H1 (cell line): ENCODE measurements around the gene NKAIN2. TPM values are rescaled to one million over a fixed set of nuclear protein-coding genes. Genes with fewer than 3 reads are reported as not detected.

Experiments used
- CTCF ChIA-PET: fragments of 300-600 bp; sonication (Branson Sonifier 250); formaldehyde crosslinking; loops from one replicate; lab custom pipeline; 2021; ENCODE audit not compliant: partially characterized antibody; lab: Charles Lee
- POLR2A ChIA-PET: fragments of 300-600 bp; sonication (Branson Sonifier 250); formaldehyde crosslinking; loops from one replicate; lab custom pipeline; 2021; ENCODE audit warnings: inconsistent platforms; ENCODE audit not compliant: partially characterized antibody; lab: Charles Lee
- DNase-seq, 2 experiments: peaks; one replicate each; pipeline versions ENCODE4 v3.0.0 to v3.0.0-alpha.2; 2010 to 2022; ENCODE audit warnings: low spot score in 2 of 2, low read depth in 1 of 2, mixed read lengths in 1 of 2
- FAIRE-seq: peaks from 2 replicates; lab custom pipeline; 2011; peaks lifted over from hg19 to GRCh38; lab: Jason Lieb, UNC
- H2AFZ ChIP-seq: 2 replicates; pipeline ENCODE4 v1.8.1; 2012; ENCODE audit warnings: low read length, inconsistent platforms
- H2AK5ac ChIP-seq: 2 replicates; pipeline ENCODE4 v1.6.1; 2013; ENCODE audit warnings: low read depth, low read length
- H2BK120ac ChIP-seq: replicated peaks from 2 replicates; pipeline ENCODE3; 2013; ENCODE audit warnings: low read depth, low read length, inconsistent platforms
- H2BK12ac ChIP-seq: 2 replicates; pipeline ENCODE4 v1.6.1; 2013; ENCODE audit warnings: low read depth, low read length
- H2BK15ac ChIP-seq: 2 replicates; pipeline ENCODE4 v1.6.1; 2013; ENCODE audit warnings: low read length
- H2BK20ac ChIP-seq: 2 replicates; pipeline ENCODE4 v1.6.1; 2013; ENCODE audit warnings: low read length
- H2BK5ac ChIP-seq: 2 replicates; pipeline ENCODE4 v1.6.1; 2013; ENCODE audit warnings: low read depth, low read length
- H3K14ac ChIP-seq: 2 replicates; pipeline ENCODE4 v1.6.1; 2013; ENCODE audit warnings: inconsistent platforms; ENCODE audit not compliant: insufficient read length
- H3K18ac ChIP-seq: 2 replicates; pipeline ENCODE4 v1.6.1; 2013; ENCODE audit warnings: low read length; ENCODE audit errors: extremely low read depth
- H3K23ac ChIP-seq: 2 replicates; pipeline ENCODE4 v1.6.1; 2013; ENCODE audit warnings: inconsistent platforms; ENCODE audit not compliant: insufficient read length
- H3K23me2 ChIP-seq: 2 replicates; pipeline ENCODE4 v1.6.1; 2013; ENCODE audit warnings: low read depth, low read length
- H3K27ac ChIP-seq: 2 replicates; pipeline ENCODE4 v1.6.1; 2011; ENCODE audit warnings: low read depth, low read length, inconsistent platforms
- H3K27me3 ChIP-seq, 4 experiments: replicated peaks in 1 of 4; 1 replicate in 1 of 4; 2 replicates in 3 of 4; pipeline versions ENCODE4 v1.6.1 to v1.8.1; 2011 to 2013; ENCODE audit warnings: low read length in 3 of 4, mild to moderate bottlenecking in 3 of 4, inconsistent platforms in 2 of 4, mixed read lengths in 2 of 4, moderate library complexity in 1 of 4; ENCODE audit not compliant: control insufficient read depth in 3 of 4, insufficient read depth in 3 of 4; ENCODE audit errors: extremely low read depth in 1 of 4
- H3K36me3 ChIP-seq, 4 experiments: 2 replicates each; pipeline versions ENCODE4 v1.6.1 to v1.8.1; 2011 to 2013; ENCODE audit warnings: mild to moderate bottlenecking in 4 of 4, low read length in 3 of 4, moderate library complexity in 2 of 4, control low read depth in 1 of 4, inconsistent platforms in 1 of 4; ENCODE audit not compliant: insufficient read depth in 4 of 4, control insufficient read depth in 2 of 4
- H3K4ac ChIP-seq: replicated peaks from 2 replicates; pipeline ENCODE3; 2013; ENCODE audit warnings: low read length, low read depth, mixed read lengths, inconsistent platforms; ENCODE audit not compliant: insufficient read length
- H3K4me1 ChIP-seq, 4 experiments: replicated peaks in 1 of 4; 1 replicate in 1 of 4; 2 replicates in 3 of 4; pipeline versions ENCODE4 v1.6.1 to v1.8.1; 2011 to 2013; ENCODE audit warnings: low read length in 3 of 4, inconsistent platforms in 2 of 4, mixed read lengths in 1 of 4; ENCODE audit not compliant: insufficient read depth in 4 of 4, control insufficient read depth in 3 of 4
- H3K4me2 ChIP-seq, 2 experiments: 2 replicates each; pipeline versions ENCODE4 v1.6.1 to v1.8.1; 2011 to 2013; ENCODE audit warnings: low read depth in 2 of 2, low read length in 2 of 2, control low read depth in 1 of 2, inconsistent platforms in 1 of 2, mild to moderate bottlenecking in 1 of 2; ENCODE audit not compliant: insufficient read depth in 1 of 2
- H3K4me3 ChIP-seq, 4 experiments: fragments of 200-600, 300-600 bp in 1 of 4; sonication (generic), shearing (Covaris generic), sonication (Bioruptor Twin) in 1 of 4; 2 replicates each; pipeline versions ENCODE4 v1.5.1 to v1.8.1; 2011 to 2016; ENCODE audit warnings: low read length in 4 of 4, low read depth in 3 of 4, control low read depth in 2 of 4, inconsistent platforms in 2 of 4, mild to moderate bottlenecking in 2 of 4, mixed read lengths in 1 of 4, moderate library complexity in 1 of 4; ENCODE audit not compliant: insufficient read depth in 2 of 4; ENCODE audit errors: extremely low read depth in 1 of 4
- H3K56ac ChIP-seq: replicated peaks from 2 replicates; pipeline ENCODE3; 2013; ENCODE audit warnings: low read depth, mild to moderate bottlenecking, mixed read lengths, low read length, inconsistent platforms; ENCODE audit not compliant: insufficient read length
- H3K79me1 ChIP-seq: 2 replicates; pipeline ENCODE4 v1.6.1; 2013; ENCODE audit warnings: low read depth, low read length, control low read depth
- H3K79me2 ChIP-seq, 2 experiments: 2 replicates each; pipeline versions ENCODE4 v1.6.1 to v1.8.1; 2012 to 2013; ENCODE audit warnings: low read length in 2 of 2, mild to moderate bottlenecking in 2 of 2, inconsistent platforms in 1 of 2; ENCODE audit not compliant: insufficient read depth in 2 of 2, control insufficient read depth in 1 of 2
- H3K9ac ChIP-seq, 4 experiments: replicated peaks in 1 of 4; 1 replicate in 1 of 4; 2 replicates in 3 of 4; pipeline versions ENCODE4 v1.6.1 to v1.8.1; 2011 to 2013; ENCODE audit warnings: low read depth in 3 of 4, low read length in 3 of 4, control low read depth in 2 of 4, mild to moderate bottlenecking in 2 of 4, moderate library complexity in 2 of 4, inconsistent platforms in 1 of 4; ENCODE audit errors: extremely low read depth in 1 of 4
- H3K9me3 ChIP-seq, 2 experiments: 2 replicates each; pipeline versions ENCODE4 v1.6.1 to v1.8.1; 2012 to 2013; ENCODE audit warnings: mild to moderate bottlenecking in 2 of 2, moderate library complexity in 2 of 2, control low read depth in 1 of 2, inconsistent platforms in 1 of 2, low read depth in 1 of 2, low read length in 1 of 2, mixed read lengths in 1 of 2; ENCODE audit not compliant: insufficient read depth in 2 of 2
- H4K20me1 ChIP-seq, 2 experiments: replicated peaks in 1 of 2; 2 replicates each; pipeline versions ENCODE3 to v1.8.1; 2011 to 2013; ENCODE audit warnings: inconsistent platforms in 2 of 2, low read length in 2 of 2, mild to moderate bottlenecking in 1 of 2; ENCODE audit not compliant: insufficient read depth in 2 of 2, control insufficient read depth in 1 of 2
- H4K5ac ChIP-seq: 2 replicates; pipeline ENCODE4 v1.6.1; 2013; ENCODE audit warnings: low read length, low read depth, mixed read lengths, inconsistent platforms; ENCODE audit not compliant: insufficient read length
- H4K8ac ChIP-seq: 2 replicates; pipeline ENCODE4 v1.8.0; 2013; ENCODE audit warnings: mild to moderate bottlenecking, moderate library complexity, low read length, inconsistent platforms; ENCODE audit not compliant: insufficient read depth; ENCODE audit errors: extremely low read depth
- H4K91ac ChIP-seq: replicated peaks from 2 replicates; pipeline ENCODE3; 2013; ENCODE audit warnings: low read length, mixed read lengths, inconsistent platforms; ENCODE audit not compliant: insufficient read length
- ATF3 ChIP-seq: IDR thresholded peaks from 2 replicates; pipeline ENCODE4 v1.6.1; 2011; ENCODE audit warnings: low read depth, mild to moderate bottlenecking, low read length; ENCODE audit not compliant: insufficient read depth
- MAFK ChIP-seq: IDR thresholded peaks from 2 replicates; pipeline ENCODE4 v1.6.1; 2012; ENCODE audit warnings: low read depth, mild to moderate bottlenecking, improper control_type of control experiment, low read length
- WGBS, 2 experiments: shearing (Covaris generic) in 1 of 2; methylation state at CpG; one replicate each; pipeline versions ENCODE4 v1.1.6 to v1.1.7; 2013 to 2015; ENCODE audit warnings: low lambda C conversion rate in 2 of 2, mixed read lengths in 2 of 2, inconsistent platforms in 1 of 2, low coverage in 1 of 2, missing lambda C conversion rate in 1 of 2; ENCODE audit not compliant: insufficient replicate concordance in 2 of 2, insufficient coverage in 1 of 2, insufficient read length in 1 of 2; ENCODE audit errors: extremely low coverage in 1 of 2, missing lambda C conversion rate in 1 of 2; 5-methylcytosine and 5-hydroxymethylcytosine counted together
- polyA plus RNA-seq, 7 experiments: library from polyadenylated mRNA; depleted of rRNA in 3 of 7; stranded (reverse) in 5 of 7; unstranded in 2 of 7; fragments of >200 nt in 5 of 7; fragments of 200-250 nt in 2 of 7; gene quantifications; 1 replicate in 5 of 7; 2 replicates in 1 of 7; 4 replicates in 1 of 7; pipeline versions ENCODE4 v1.2.1 to v1.2.3, GENCODE V29; 2011 to 2013; ENCODE audit warnings: missing spikeins in 2 of 7, mixed read lengths in 2 of 7
- total RNA-seq: library from RNA; stranded (reverse); fragmentation: NEBNext Ultra II Directional; extraction: Animal tissue kit (Norgen Biotek cat#: 25700); gene quantifications from 2 replicates; pipeline ENCODE4 v1.2.1, GENCODE V29; 2021

The NKAIN2 gene
- total and polyA plus RNA-seq, 2 of the 8 experiments (the other 6 are each of a cell fraction or from before 2014, with no cell fraction given), result 0.20 to 0.34 TPM

GRCh38 chr6:124260337-124260736, 456.7 kb downstream of the NKAIN2 start:
- CTCF ChIA-PET, result no interaction called here
- DNase-seq, result no peak
- H2BK15ac ChIP-seq, result no peak overlapping the region
- H4K20me1 ChIP-seq, result no peaks in the 10 kb centered on the region
- H4K5ac ChIP-seq, result no peak overlapping the region
- no peak overlapping the region for H4K91ac ChIP-seq
- H3K4ac ChIP-seq, result no peak overlapping the region
- POLR2A ChIA-PET, result no interaction called here
- H3K79me2 ChIP-seq, result no peaks in the 10 kb centered on the region
- no peak overlapping the region for H2BK20ac ChIP-seq
- no peak overlapping the region for H2AK5ac ChIP-seq
- H3K4me2 ChIP-seq, result no peak overlapping the region
- H3K9ac ChIP-seq, result no peak overlapping the region
- no peaks in the 10 kb centered on the region for H3K4me1 ChIP-seq
- no peaks in the 10 kb centered on the region for H3K79me1 ChIP-seq
- no peak overlapping the region for H3K23ac ChIP-seq
- H2AFZ ChIP-seq, result no peak overlapping the region
- no peak overlapping the region for H3K27ac ChIP-seq
- no peak for FAIRE-seq
- H2BK120ac ChIP-seq, result no peak overlapping the region
- no peak overlapping the region for H3K18ac ChIP-seq
- TF ChIP-seq MAFK, result 0 out of 2 replicates have a peak, but pooled peaks have one; percentile 7
- TF ChIP-seq ATF3, result no peak
- TF ChIP-seq, all 59 proteins: peak for 1
- Histone ChIP-seq H3K9me3 (no peaks in the 10 kb centered on the region), H3K23me2 (no peaks in the 10 kb centered on the region), H3K27me3 (no peaks in the 10 kb centered on the region), H3K56ac (no peak overlapping the region), H4K8ac (no peak overlapping the region), H3K36me3 (no peaks in the 10 kb centered on the region), H3K4me3 (no peak overlapping the region), H3K14ac (no peak overlapping the region), H2BK5ac (no peak overlapping the region), H2BK12ac (no peak overlapping the region)
- 50% methylated on average over 1 of the region's 1 CpG; no CpG with 5 or more reads in 1 of the 2 experiments for WGBS, 2 experiments
